ENCODE results near the gene EHD2. TPM values are rescaled to one million over a fixed set of nuclear protein-coding genes. Genes with fewer than 3 reads are reported as not detected.
A peak's percentile ranks its signal among the peaks of the same experiment; 100 is the strongest.
"Not testable (repeated sequence)": the region's sequence is repeated elsewhere in the genome, so short reads cannot be mapped to it uniquely, and the experiment has no call there.

Gene EHD2
- total RNA-seq, 1 experiment from 2014 or later = 60.5 TPM

DNA sequence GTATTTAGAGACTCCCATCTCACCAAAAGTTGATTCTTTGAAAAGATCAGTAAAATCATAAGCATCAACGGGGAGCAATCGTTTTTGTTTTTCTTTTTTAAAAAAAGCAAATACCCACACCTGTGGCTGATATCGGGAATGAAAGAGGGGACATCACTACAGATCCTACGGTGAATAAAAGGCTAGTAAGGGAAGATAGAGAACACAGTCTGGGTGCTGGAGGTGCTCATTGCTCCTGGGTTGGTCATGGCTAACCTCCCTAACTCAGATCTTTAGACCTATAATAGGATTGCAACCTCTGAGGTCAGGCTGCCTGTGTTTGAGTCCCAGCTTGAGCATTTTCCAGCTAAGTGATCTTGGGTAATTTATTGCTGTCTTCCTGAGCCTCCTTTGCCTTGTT is 1.1 kb downstream of the EHD2 start:
- ChIA-PET CTCF (interaction anchor here (0.8 to 4.4 kb wide), 4 partner anchors 11 to 286 kb away, joined by 3 to 68 read pairs (median 36); partner anchors contain the start of gene NOP53), POLR2A (interaction anchor here (0.7 to 3.5 kb wide), 2 partner anchors 9 to 29 kb away, joined by 3 to 32 read pairs; partner anchors contain the start of gene NOP53), RAD21 (ENCODE audit: low non-redundant PET in 1 of 2, low total read pairs in 2 of 2, uncharacterized antibody in 2 of 2, unreplicated experiment in 2 of 2) (no interaction called here)
- H2AFZ ChIP-seq (ENCODE audit: low read depth, low read length, poor library complexity, severe bottlenecking) = no peak overlapping the region
- no peak for ATAC-seq
- TF ChIP-seq EZH2 (IDR thresholded peaks at IDR 0.05) = no peak
- H3K4me3 ChIP-seq (replicated peaks in 1 of 2; ENCODE audit: low read depth in 1 of 2, low read length in 2 of 2) = peak overlapping the region; percentile 74 to 97
- DNase-seq (ENCODE audit: low read depth, low spot score) = no peak
- peaks cover 44% of the 10 kb centered on the region for H3K79me2 ChIP-seq (ENCODE audit: insufficient read depth, low read length)
- intact Hi-C loops (cut with micrococcal nuclease) = no loop called here
- no peaks in the 10 kb centered on the region for H3K27me3 ChIP-seq (ENCODE audit: insufficient read depth, low read length)
- no peaks in the 10 kb centered on the region for H4K20me1 ChIP-seq (ENCODE audit: insufficient read depth)
- H3K4me2 ChIP-seq (ENCODE audit: low read length) = peak overlapping the region; percentile 89
- H3K36me3 ChIP-seq (ENCODE audit: control insufficient read depth in 1 of 2, insufficient read depth in 2 of 2, low read length in 2 of 2) = peaks cover 3 to 12% of the 10 kb centered on the region in 2 experiments; a peak in 1 of 4 replicates
- BruUV-seq (replicated peaks) = TSS peak; percentile 77
- H3K9me2 ChIP-seq (ENCODE audit: insufficient read depth) = no peaks in the 10 kb centered on the region
- peak overlapping the region; percentile 89 for H3K9ac ChIP-seq (ENCODE audit: low read length)
- peaks cover 5 to 17% of the 10 kb centered on the region in 2 experiments; a peak in 3 of 4 replicates for H3K4me1 ChIP-seq (ENCODE audit: control insufficient read depth in 1 of 2, insufficient read depth in 2 of 2, low read length in 2 of 2)
- H3K9me3 ChIP-seq (ENCODE audit: control insufficient read depth in 1 of 2, insufficient read depth in 1 of 2, low read depth in 1 of 2, low read length in 2 of 2) = no peaks in the 10 kb centered on the region
- peak overlapping the region; percentile 93; the same call in 1 of the 2 replicates for H3K27ac ChIP-seq (ENCODE audit: low read depth, low read length)

DNA sequence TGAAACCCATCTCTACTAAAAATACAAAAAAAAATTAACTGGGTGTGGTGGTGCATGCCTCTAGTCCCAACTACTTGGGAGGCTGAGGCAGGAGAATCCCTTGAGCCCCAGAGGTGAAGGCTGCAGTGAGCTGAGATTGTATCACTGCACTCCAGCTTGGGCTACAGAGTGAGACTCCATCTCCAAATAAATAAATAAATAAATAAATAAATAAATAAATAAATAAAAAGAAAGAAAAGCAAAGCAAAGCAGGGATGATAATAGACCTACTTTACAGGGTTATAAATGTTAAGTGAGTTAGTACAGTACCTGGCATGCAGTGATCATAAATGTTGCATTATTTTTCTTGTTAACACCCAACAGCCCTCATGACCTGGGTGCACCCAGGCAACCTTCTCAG is 1.6 kb downstream of the EHD2 start:
- intact Hi-C loops (cut with micrococcal nuclease); H3K4me3 ChIP-seq (replicated peaks in 1 of 2; ENCODE audit: low read depth in 1 of 2, low read length in 2 of 2); H3K9me2 ChIP-seq (ENCODE audit: insufficient read depth); H3K27ac ChIP-seq (ENCODE audit: low read depth, low read length); ATAC-seq; H4K20me1 ChIP-seq (ENCODE audit: insufficient read depth); RAD21 ChIA-PET (ENCODE audit: low non-redundant PET in 1 of 2, low total read pairs in 2 of 2, uncharacterized antibody in 2 of 2, unreplicated experiment in 2 of 2); H3K27me3 ChIP-seq (ENCODE audit: insufficient read depth, low read length); BruUV-seq (replicated peaks); H3K9ac ChIP-seq (ENCODE audit: low read length); H3K9me3 ChIP-seq (ENCODE audit: control insufficient read depth in 1 of 2, insufficient read depth in 1 of 2, low read depth in 1 of 2, low read length in 2 of 2); DNase-seq (ENCODE audit: low read depth, low spot score); H2AFZ ChIP-seq (ENCODE audit: low read depth, low read length, poor library complexity, severe bottlenecking): not testable (repeated sequence)
- Histone ChIP-seq H3K79me2 (ENCODE audit: insufficient read depth, low read length) (peaks cover 44% of the 10 kb centered on the region), H3K4me1 (ENCODE audit: control insufficient read depth in 1 of 2, insufficient read depth in 2 of 2, low read length in 2 of 2) (peaks cover 5 to 17% of the 10 kb centered on the region in 2 experiments; a peak in 3 of 4 replicates), H3K4me2 (ENCODE audit: low read length) (peak overlapping the region; percentile 89), H3K36me3 (ENCODE audit: control insufficient read depth in 1 of 2, insufficient read depth in 2 of 2, low read length in 2 of 2) (peaks cover 3 to 12% of the 10 kb centered on the region in 2 experiments; a peak in 1 of 4 replicates)
- CTCF ChIA-PET = interaction anchor here (3.9 to 4.4 kb wide), 2 partner anchors 11 to 29 kb away, joined by 62 to 68 read pairs; partner anchors contain the start of gene NOP53
- POLR2A ChIA-PET = interaction anchor here (1.8 kb wide), 1 partner anchor 13 kb away, joined by 4 read pairs; no protein-coding TSS in a partner anchor

Measured in HCT116 (cell line).